ENCODE data around the gene GPR132. TPM values are rescaled to one million over a fixed set of nuclear protein-coding genes. Genes with fewer than 3 reads are reported as not detected.
A peak's percentile ranks its signal among the peaks of the same experiment; 100 is the strongest.

The GPR132 gene
- total RNA-seq, 3 donors from 2014 or later (not counting 1 experiment from before 2014, with no cell fraction given): 18.2 to 30.3 (median 26.7) TPM

DNA sequence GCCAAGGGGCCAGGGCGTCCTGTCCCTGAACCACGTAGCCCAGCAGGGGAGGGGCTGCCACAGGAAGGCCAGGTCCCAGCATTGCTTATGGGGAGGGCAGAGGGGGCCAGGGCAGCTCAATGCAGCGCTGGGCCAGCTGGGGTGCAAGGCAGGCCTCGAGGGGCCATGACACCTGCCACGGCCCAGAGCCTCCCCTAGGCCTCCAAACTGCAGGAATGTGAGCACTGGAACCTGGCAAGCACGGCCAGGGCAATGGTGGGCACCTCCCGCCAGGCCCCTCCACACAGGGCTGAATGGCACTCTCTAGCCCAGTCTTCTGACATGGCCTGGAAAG, 32.5 kb upstream of the GPR132 start:
- H3K27ac Mint-ChIP-seq: no peak overlapping the region
- DNase-seq: no peak
- Histone ChIP-seq H3K27ac (ENCODE audit: low read length) (no peak overlapping the region), H3K27me3 (ENCODE audit: control insufficient read depth, insufficient read depth, low read length) (no peaks in the 10 kb centered on the region), H3K4me3 (ENCODE audit: low read length) (no peak overlapping the region), H3K4me1 (ENCODE audit: control insufficient read depth, insufficient read depth, low read length) (peaks cover 15% of the 10 kb centered on the region), H3K36me3 (ENCODE audit: control insufficient read depth, insufficient read depth, low read length) (no peaks in the 10 kb centered on the region), H3K9me3 (ENCODE audit: control insufficient read depth, insufficient read depth, low read length) (peaks cover 5% of the 10 kb centered on the region)
- H3K27me3 Mint-ChIP-seq (ENCODE audit: low read depth in 2 of 2): peaks cover 14 to 28% of the 10 kb centered on the region in 2 donors
- H3K4me1 Mint-ChIP-seq: peaks cover 5 to 19% of the 10 kb centered on the region in 2 donors
- no peak for ATAC-seq
- no peaks in the 10 kb centered on the region for H3K9me3 Mint-ChIP-seq
- H3K4me3 Mint-ChIP-seq: no peak overlapping the region
- TF ChIP-seq, protein P1, sequence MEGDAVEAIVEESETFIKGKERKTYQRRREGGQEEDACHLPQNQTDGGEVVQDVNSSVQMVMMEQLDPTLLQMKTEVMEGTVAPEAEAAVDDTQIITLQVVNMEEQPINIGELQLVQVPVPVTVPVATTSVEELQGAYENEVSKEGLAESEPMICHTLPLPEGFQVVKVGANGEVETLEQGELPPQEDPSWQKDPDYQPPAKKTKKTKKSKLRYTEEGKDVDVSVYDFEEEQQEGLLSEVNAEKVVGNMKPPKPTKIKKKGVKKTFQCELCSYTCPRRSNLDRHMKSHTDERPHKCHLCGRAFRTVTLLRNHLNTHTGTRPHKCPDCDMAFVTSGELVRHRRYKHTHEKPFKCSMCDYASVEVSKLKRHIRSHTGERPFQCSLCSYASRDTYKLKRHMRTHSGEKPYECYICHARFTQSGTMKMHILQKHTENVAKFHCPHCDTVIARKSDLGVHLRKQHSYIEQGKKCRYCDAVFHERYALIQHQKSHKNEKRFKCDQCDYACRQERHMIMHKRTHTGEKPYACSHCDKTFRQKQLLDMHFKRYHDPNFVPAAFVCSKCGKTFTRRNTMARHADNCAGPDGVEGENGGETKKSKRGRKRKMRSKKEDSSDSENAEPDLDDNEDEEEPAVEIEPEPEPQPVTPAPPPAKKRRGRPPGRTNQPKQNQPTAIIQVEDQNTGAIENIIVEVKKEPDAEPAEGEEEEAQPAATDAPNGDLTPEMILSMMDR (IDR thresholded peaks at IDR 0.05): no peak
- 79% methylated on average over 7 of the region's 7 CpGs for WGBS (ENCODE audit: insufficient coverage)
- intact Hi-C loops (cut with micrococcal nuclease): no loop called here
- H3K36me3 Mint-ChIP-seq: no peaks in the 10 kb centered on the region

DNA sequence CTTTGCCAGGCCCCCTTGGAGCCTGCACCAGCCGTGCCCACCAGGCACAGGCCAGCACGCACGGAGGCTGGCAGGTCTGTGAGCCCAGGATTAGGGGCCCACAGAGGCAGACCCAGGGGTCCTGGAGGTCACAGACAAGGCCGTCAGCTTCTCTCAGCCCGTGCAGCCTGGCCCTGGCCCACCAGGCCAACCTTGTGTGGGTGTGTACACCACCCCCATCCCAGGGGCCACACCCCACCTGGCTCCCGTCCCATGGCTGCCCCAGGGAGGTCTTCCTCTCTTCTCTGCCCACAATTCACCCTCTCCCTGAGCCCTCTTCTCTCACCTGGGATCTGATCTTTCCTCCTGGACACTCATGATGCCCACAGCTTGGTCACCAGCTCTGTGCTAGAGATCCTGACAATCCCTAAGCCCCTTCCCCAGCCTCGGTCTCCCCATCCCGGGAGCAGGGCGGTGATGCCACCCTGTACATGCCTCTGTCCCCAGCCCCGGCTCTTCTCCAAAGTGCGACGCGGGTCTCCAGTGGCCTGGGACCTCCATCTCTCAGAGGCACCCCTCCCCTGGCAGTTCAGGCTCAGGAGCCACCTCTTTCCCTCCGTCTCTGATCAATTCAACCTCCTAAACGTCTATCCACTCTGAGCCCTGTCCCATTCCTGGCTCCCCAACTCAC, 31.1 kb upstream of the GPR132 start:
- no peak overlapping the region for H3K27ac ChIP-seq (ENCODE audit: low read length)
- H3K4me3 Mint-ChIP-seq: peak overlapping the region; percentile 23
- ATAC-seq (no peak), DNase-seq (no peak)
- no peak overlapping the region for H3K27ac Mint-ChIP-seq
- intact Hi-C loops (cut with micrococcal nuclease): no loop called here
- peaks cover 10 to 18% of the 10 kb centered on the region in 2 donors for H3K27me3 Mint-ChIP-seq (ENCODE audit: low read depth in 2 of 2)
- 89% methylated on average over 15 of the region's 15 CpGs for WGBS (ENCODE audit: insufficient coverage)
- H3K36me3 ChIP-seq (ENCODE audit: control insufficient read depth, insufficient read depth, low read length): no peaks in the 10 kb centered on the region
- no peaks in the 10 kb centered on the region for H3K9me3 Mint-ChIP-seq
- H3K4me3 ChIP-seq (ENCODE audit: low read length): no peak overlapping the region
- peaks cover 19% of the 10 kb centered on the region for H3K4me1 ChIP-seq (ENCODE audit: control insufficient read depth, insufficient read depth, low read length)
- H3K9me3 ChIP-seq (ENCODE audit: control insufficient read depth, insufficient read depth, low read length): peaks cover 5% of the 10 kb centered on the region
- H3K4me1 Mint-ChIP-seq: peaks cover 5 to 27% of the 10 kb centered on the region in 2 donors
- TF ChIP-seq, protein P1 (IDR thresholded peaks at IDR 0.05): no peak
- H3K27me3 ChIP-seq (ENCODE audit: control insufficient read depth, insufficient read depth, low read length): no peaks in the 10 kb centered on the region
- H3K36me3 Mint-ChIP-seq: no peaks in the 10 kb centered on the region

DNA sequence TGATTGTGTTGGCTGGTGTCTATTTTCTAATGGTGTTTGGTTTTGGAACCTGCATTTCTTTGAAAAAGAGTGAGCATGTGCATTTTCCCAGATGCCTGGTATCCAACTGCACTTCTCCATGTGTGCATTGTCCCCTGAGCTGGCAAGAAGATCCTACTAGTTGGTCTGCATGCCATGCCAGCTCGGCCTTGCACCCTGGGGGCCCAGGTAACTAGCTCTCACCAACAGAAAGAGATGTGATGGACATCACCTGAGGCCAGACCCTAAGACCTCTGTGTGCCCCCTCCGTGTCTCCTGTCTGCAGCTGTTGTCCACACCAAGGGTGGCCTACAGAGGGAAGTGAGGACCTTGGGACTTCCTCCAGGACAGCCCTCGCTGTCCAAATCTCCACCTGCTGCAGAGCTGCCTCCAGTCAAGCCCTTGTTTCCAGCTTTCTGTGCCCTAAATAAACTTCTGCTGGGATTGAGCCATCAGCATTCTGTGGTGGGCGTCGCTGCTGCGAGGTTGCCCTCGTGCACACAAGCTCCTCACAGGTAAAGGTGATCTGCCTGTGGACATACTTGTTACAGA, 30.1 kb upstream of the GPR132 start:
- no peak for DNase-seq
- no peaks in the 10 kb centered on the region for H3K36me3 ChIP-seq (ENCODE audit: control insufficient read depth, insufficient read depth, low read length)
- Mint-ChIP-seq H3K4me1 (peaks cover 5 to 32% of the 10 kb centered on the region in 2 donors), H3K36me3 (no peaks in the 10 kb centered on the region), H3K27ac (no peak overlapping the region), H3K27me3 (ENCODE audit: low read depth in 2 of 2) (peaks cover 13 to 18% of the 10 kb centered on the region in 2 donors), H3K9me3 (no peaks in the 10 kb centered on the region), H3K4me3 (peak overlapping the region; percentile 21)
- no peak for ATAC-seq
- peaks cover 5% of the 10 kb centered on the region for H3K9me3 ChIP-seq (ENCODE audit: control insufficient read depth, insufficient read depth, low read length)
- H3K4me1 ChIP-seq (ENCODE audit: control insufficient read depth, insufficient read depth, low read length): peaks cover 26% of the 10 kb centered on the region
- 94% methylated on average over 7 of the region's 7 CpGs for WGBS (ENCODE audit: insufficient coverage)
- intact Hi-C loops (cut with micrococcal nuclease): no loop called here
- H3K4me3 ChIP-seq (ENCODE audit: low read length): no peak overlapping the region
- TF ChIP-seq, protein P1 (IDR thresholded peaks at IDR 0.05): no peak
- H3K27me3 ChIP-seq (ENCODE audit: control insufficient read depth, insufficient read depth, low read length): no peaks in the 10 kb centered on the region
- H3K27ac ChIP-seq (ENCODE audit: low read length): no peak overlapping the region
